T-helper 1 cell treated with Interleukin-12 subunit alpha and Interleukin-12 subunit beta and Interleukin-4 antibody, amounts not matched to agents 30 μg/mL and 1 μg/mL, for 36 hours (primary cell): Measurements from ENCODE around the gene FEZF1.

Experiments used
- H3K27ac Mint-ChIP-seq: one replicate; pipeline ENCODE4 v1.8.0; 2021; ENCODE audit warnings: mild to moderate bottlenecking, mixed read lengths
- H3K27me3 Mint-ChIP-seq: one replicate; pipeline ENCODE4 v1.8.0; 2021; ENCODE audit warnings: low read depth, mixed read lengths
- H3K36me3 Mint-ChIP-seq: one replicate; pipeline ENCODE4 v1.8.0; 2021; ENCODE audit warnings: low read depth, mixed read lengths
- H3K4me1 Mint-ChIP-seq: one replicate; pipeline ENCODE4 v1.8.0; 2021; ENCODE audit warnings: low read depth, mixed read lengths
- H3K4me3 Mint-ChIP-seq: one replicate; pipeline ENCODE4 v1.8.0; 2021; ENCODE audit warnings: mild to moderate bottlenecking, moderate library complexity, mixed read lengths
- H3K9me3 Mint-ChIP-seq: one replicate; pipeline ENCODE4 v1.8.0; 2021; ENCODE audit warnings: mixed read lengths

FEZF1 gene

DNA sequence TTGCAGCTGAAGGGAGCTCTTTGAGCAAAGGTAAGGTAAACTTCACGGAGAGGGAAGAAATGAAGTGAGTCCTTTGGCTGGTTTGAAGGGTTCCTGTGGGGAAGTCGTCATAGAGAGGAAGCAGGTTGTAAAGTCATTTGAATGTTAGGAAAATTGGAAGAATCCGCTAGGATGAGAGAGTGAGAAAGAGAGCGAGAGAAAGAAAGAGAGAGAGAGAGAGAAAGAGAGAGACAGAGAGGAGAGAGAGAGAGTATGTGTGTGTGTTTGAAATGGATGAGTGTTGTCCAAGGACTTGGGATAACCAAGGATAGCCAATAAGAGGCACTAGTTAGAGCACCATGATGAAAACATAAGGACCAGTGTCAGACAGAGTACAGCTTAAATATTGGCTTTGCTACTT lies 43.1 kb downstream of the FEZF1 start:
- Mint-ChIP-seq H3K36me3 (no peaks in the 10 kb centered on the region), H3K27ac (no peak overlapping the region), H3K9me3 (no peaks in the 10 kb centered on the region), H3K27me3 (no peaks in the 10 kb centered on the region), H3K4me3 (no peak overlapping the region), H3K4me1 (no peaks in the 10 kb centered on the region)

GRCh38 chr7:122261016-122261415 lies 43.5 kb downstream of the FEZF1 start:
- no peaks in the 10 kb centered on the region for H3K36me3 Mint-ChIP-seq
- H3K27ac Mint-ChIP-seq, result no peak overlapping the region
- H3K9me3 Mint-ChIP-seq, result no peaks in the 10 kb centered on the region
- H3K4me1 Mint-ChIP-seq, result no peaks in the 10 kb centered on the region
- H3K27me3 Mint-ChIP-seq, result no peaks in the 10 kb centered on the region
- no peak overlapping the region for H3K4me3 Mint-ChIP-seq

- Mint-ChIP-seq H3K9me3 (no peaks in the 10 kb centered on the region), H3K27ac (no peak overlapping the region), H3K4me3 (no peak overlapping the region), H3K27me3 (no peaks in the 10 kb centered on the region), H3K36me3 (no peaks in the 10 kb centered on the region), H3K4me1 (no peaks in the 10 kb centered on the region)
Observed at GRCh38 chr7:122260336-122260735, 44.2 kb downstream of the FEZF1 start.

DNA sequence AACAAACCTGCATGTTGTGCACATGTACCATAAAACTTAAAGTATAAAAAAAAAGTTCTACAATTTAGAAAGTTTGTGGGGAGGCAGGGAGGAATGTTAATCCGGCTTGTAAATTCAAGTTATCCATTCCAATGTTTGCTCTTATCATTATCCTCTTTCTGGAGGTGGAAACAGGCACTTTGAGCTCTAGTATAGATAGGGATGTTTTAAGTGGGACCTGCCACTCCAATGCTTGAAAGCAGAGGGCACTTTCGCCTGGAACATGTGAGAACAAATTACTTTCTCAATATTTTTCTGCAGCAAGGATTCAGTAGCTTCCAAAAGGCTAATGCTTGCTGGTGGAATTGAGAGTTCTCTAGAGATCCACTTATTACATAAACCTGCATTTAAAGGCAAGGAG lies 45.6 kb downstream of the FEZF1 start:
- H3K27ac Mint-ChIP-seq, result no peak overlapping the region
- no peaks in the 10 kb centered on the region for H3K4me1 Mint-ChIP-seq
- no peak overlapping the region for H3K4me3 Mint-ChIP-seq
- no peaks in the 10 kb centered on the region for H3K36me3 Mint-ChIP-seq
- no peaks in the 10 kb centered on the region for H3K27me3 Mint-ChIP-seq
- no peaks in the 10 kb centered on the region for H3K9me3 Mint-ChIP-seq

DNA sequence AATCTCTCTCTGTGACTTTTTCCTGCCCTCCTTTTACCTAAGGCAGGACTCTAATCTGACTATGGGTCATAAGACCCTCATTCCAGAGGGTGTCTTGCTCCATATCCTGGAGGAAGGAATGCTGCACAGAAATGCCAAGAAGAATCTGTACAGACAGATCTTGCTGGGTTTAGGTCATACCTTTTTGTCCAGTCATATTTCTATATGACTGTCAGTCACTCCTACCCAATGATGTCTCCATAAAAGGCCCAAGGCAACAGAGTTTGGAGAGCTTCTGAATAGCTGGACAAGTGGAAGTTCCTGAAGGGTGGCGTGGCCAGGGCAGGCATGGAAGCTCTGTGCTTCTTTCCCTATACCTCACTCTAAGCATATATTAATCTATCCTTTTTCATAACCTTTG lies 47.5 kb downstream of the FEZF1 start:
- H3K4me3 Mint-ChIP-seq, result no peak overlapping the region
- no peak overlapping the region for H3K27ac Mint-ChIP-seq
- no peaks in the 10 kb centered on the region for H3K4me1 Mint-ChIP-seq
- H3K27me3 Mint-ChIP-seq, result no peaks in the 10 kb centered on the region
- H3K9me3 Mint-ChIP-seq, result no peaks in the 10 kb centered on the region
- H3K36me3 Mint-ChIP-seq, result no peaks in the 10 kb centered on the region

GRCh38 chr7:122256046-122256445 lies 48.5 kb downstream of the FEZF1 start:
- no peak overlapping the region for H3K27ac Mint-ChIP-seq
- no peaks in the 10 kb centered on the region for H3K36me3 Mint-ChIP-seq
- H3K4me1 Mint-ChIP-seq, result no peaks in the 10 kb centered on the region
- H3K9me3 Mint-ChIP-seq, result no peaks in the 10 kb centered on the region
- no peak overlapping the region for H3K4me3 Mint-ChIP-seq
- no peaks in the 10 kb centered on the region for H3K27me3 Mint-ChIP-seq

GRCh38 chr7:122255454-122255853 lies 49.1 kb downstream of the FEZF1 start:
- Mint-ChIP-seq H3K9me3 (no peaks in the 10 kb centered on the region), H3K27ac (no peak overlapping the region), H3K27me3 (no peaks in the 10 kb centered on the region), H3K4me1 (no peaks in the 10 kb centered on the region), H3K36me3 (no peaks in the 10 kb centered on the region), H3K4me3 (no peak overlapping the region)
